ENCODE results near the gene MYH14. TPM values are rescaled to one million over a fixed set of nuclear protein-coding genes. Genes with fewer than 3 reads are reported as not detected.

Gene MYH14
- total and polyA plus RNA-seq, 10 of the 15 experiments (the other 5 are each of a cell fraction or from before 2014, with no cell fraction given), result 0.06 to 0.69 (median 0.15) TPM; not detected in 4

GRCh38 chr19:50258918-50259372, 55.5 kb downstream of the MYH14 start:
- no peak overlapping the region for H3K4me2 ChIP-seq (ENCODE audit: control insufficient read depth, insufficient read depth)

More at GRCh38 chr19:50258918-50259372, 55.5 kb downstream of the MYH14 start:
- ChIA-PET SMC1A (ENCODE audit: uncharacterized antibody, unreplicated experiment) (interaction anchor here (0.9 to 1.2 kb wide), 3 partner anchors 10 to 77 kb away, joined by 3 read pairs; no protein-coding TSS in a partner anchor), RAD21 (ENCODE audit: unreplicated experiment) (interaction anchor here (0.6 to 1.5 kb wide), 4 partner anchors 92 to 754 kb away, joined by 3 to 5 read pairs (median 3); no protein-coding TSS in a partner anchor), POLR2A (no interaction called here), CTCF (interaction anchor here (0.6 to 2.3 kb wide), 10 partner anchors 9 to 202 kb away, joined by 3 to 13 read pairs (median 4); no protein-coding TSS in a partner anchor)
- H4K20me1 ChIP-seq (ENCODE audit: control insufficient read depth, insufficient read depth), result no peaks in the 10 kb centered on the region
- no peak overlapping the region for H3K4me3 ChIP-seq
- H3K9me3 ChIP-seq (replicated peaks; ENCODE audit: control insufficient read depth, insufficient read depth, low read length), result peaks cover 4% of the 10 kb centered on the region
- H3K27me3 ChIP-seq (replicated peaks in 1 of 2; ENCODE audit: control insufficient read depth in 2 of 2, insufficient read depth in 2 of 2, low read length in 1 of 2), result no peaks in the 10 kb centered on the region
- no TSS peak for BruUV-seq (replicated peaks)
- WGBS (ENCODE audit: insufficient coverage, insufficient replicate concordance, low lambda C conversion rate, missing lambda C conversion rate), result 29% methylated on average over 21 of the region's 25 CpGs
- FAIRE-seq (no peak), ATAC-seq (peak; percentile 54), DNase-seq (ENCODE audit: low read depth, low spot score) (no peak)
- in situ Hi-C loops (cut with MboI), result no loop called here
- no peak overlapping the region for H3K27ac ChIP-seq (ENCODE audit: control insufficient read depth, insufficient read depth)
- H3K4me1 ChIP-seq (ENCODE audit: control insufficient read depth, insufficient read depth, low read length), result no peaks in the 10 kb centered on the region
- H2AFZ ChIP-seq (ENCODE audit: control insufficient read depth, low read depth, low read length), result no peak overlapping the region
- no peaks in the 10 kb centered on the region for H3K79me2 ChIP-seq (ENCODE audit: control insufficient read depth, insufficient read depth, low read length)
- intact Hi-C loops (cut with micrococcal nuclease; ENCODE audit: unreplicated experiment), result loop anchor here (5.0 kb wide), 1 partner anchor 92 kb away; no protein-coding TSS in a partner anchor
- H3K36me3 ChIP-seq (ENCODE audit: control insufficient read depth in 2 of 2, insufficient read depth in 2 of 2, low read length in 1 of 2), result no peaks in the 10 kb centered on the region
- no peak overlapping the region for H3K9ac ChIP-seq (ENCODE audit: control insufficient read depth, insufficient read depth, low read length)
- TF ChIP-seq ZNF217 (IDR thresholded peaks at IDR 0.05) (peak; percentile 34; the same call in 1 of the 2 replicates), SMARCA5 (IDR thresholded peaks at IDR 0.05) (peak; percentile 60; the same call in 1 of the 2 replicates), NFXL1 (IDR thresholded peaks at IDR 0.05; ENCODE audit: borderline replicate concordance) (no peak), SUZ12 (IDR thresholded peaks at IDR 0.05; ENCODE audit: unreplicated experiment) (no peak), RAD21 (IDR thresholded peaks at IDR 0.05; ENCODE audit: insufficient read depth, low read depth, low read length) (peak; percentile 40; the same call in 1 of the 2 replicates), DPF2 (IDR thresholded peaks at IDR 0.05) (peak; percentile 69), SMC3 (IDR thresholded peaks at IDR 0.05; ENCODE audit: borderline replicate concordance, low read length) (peak; percentile 39; the same call in 1 of the 2 replicates), IKZF1 (conservative IDR thresholded peaks at IDR 0.05) (peak; percentile 36; the same call in 1 of the 2 replicates), SPI1 (IDR thresholded peaks at IDR 0.05; ENCODE audit: borderline replicate concordance, insufficient read depth, low read depth, low read length) (peak; percentile 26; the same call in 1 of the 2 replicates)
- TF ChIP-seq, protein P1, sequence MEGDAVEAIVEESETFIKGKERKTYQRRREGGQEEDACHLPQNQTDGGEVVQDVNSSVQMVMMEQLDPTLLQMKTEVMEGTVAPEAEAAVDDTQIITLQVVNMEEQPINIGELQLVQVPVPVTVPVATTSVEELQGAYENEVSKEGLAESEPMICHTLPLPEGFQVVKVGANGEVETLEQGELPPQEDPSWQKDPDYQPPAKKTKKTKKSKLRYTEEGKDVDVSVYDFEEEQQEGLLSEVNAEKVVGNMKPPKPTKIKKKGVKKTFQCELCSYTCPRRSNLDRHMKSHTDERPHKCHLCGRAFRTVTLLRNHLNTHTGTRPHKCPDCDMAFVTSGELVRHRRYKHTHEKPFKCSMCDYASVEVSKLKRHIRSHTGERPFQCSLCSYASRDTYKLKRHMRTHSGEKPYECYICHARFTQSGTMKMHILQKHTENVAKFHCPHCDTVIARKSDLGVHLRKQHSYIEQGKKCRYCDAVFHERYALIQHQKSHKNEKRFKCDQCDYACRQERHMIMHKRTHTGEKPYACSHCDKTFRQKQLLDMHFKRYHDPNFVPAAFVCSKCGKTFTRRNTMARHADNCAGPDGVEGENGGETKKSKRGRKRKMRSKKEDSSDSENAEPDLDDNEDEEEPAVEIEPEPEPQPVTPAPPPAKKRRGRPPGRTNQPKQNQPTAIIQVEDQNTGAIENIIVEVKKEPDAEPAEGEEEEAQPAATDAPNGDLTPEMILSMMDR (IDR thresholded peaks at IDR 0.05 in 2 of 3, conservative IDR thresholded peaks at IDR 0.05 in 1 of 3; ENCODE audit: control insufficient read depth in 2 of 3, extremely low read depth in 1 of 3, insufficient read depth in 1 of 3, low read depth in 3 of 3, low read length in 3 of 3), result peak; percentile 40 to 65 (median 52); a peak in 5 of 6 replicates

Data from GM12878 (cell line).